Muscle of leg (tissue), 11 donors: ENCODE measurements around the gene FAM50B. TPM values are rescaled to one million over a fixed set of nuclear protein-coding genes. Genes with fewer than 3 reads are reported as not detected.

Experiments used
- DNase-seq: peaks from one replicate; pipeline ENCODE4 v3.0.0; 2013
- H3K27ac ChIP-seq: one replicate; pipeline ENCODE4 v1.5.1; 2013; ENCODE audit warnings: mild to moderate bottlenecking, low read length, control low read depth
- H3K27me3 ChIP-seq: one replicate; pipeline ENCODE4 v1.6.1; 2013; ENCODE audit warnings: low read length; ENCODE audit not compliant: control insufficient read depth, insufficient read depth
- H3K36me3 ChIP-seq: one replicate; pipeline ENCODE4 v1.6.1; 2013; ENCODE audit warnings: low read length; ENCODE audit not compliant: control insufficient read depth, insufficient read depth
- H3K4me1 ChIP-seq: one replicate; pipeline ENCODE4 v1.6.1; 2013; ENCODE audit warnings: low read length; ENCODE audit not compliant: control insufficient read depth, insufficient read depth
- H3K4me3 ChIP-seq: one replicate; pipeline ENCODE4 v1.5.1; 2013; ENCODE audit warnings: low read length, control low read depth
- H3K9me3 ChIP-seq: replicated peaks from 2 replicates; pipeline ENCODE4 v1.6.1; 2013; ENCODE audit warnings: low read depth, low read length; ENCODE audit not compliant: control insufficient read depth
- WGBS: methylation state at CpG from one replicate; pipeline ENCODE4 v1.1.5; 2013; ENCODE audit warnings: missing lambda C conversion rate; ENCODE audit not compliant: insufficient coverage; 5-methylcytosine and 5-hydroxymethylcytosine counted together
- polyA plus RNA-seq, 8 donors: library from polyadenylated mRNA; unstranded; fragments of 120-200 nt; gene quantifications; one replicate each; pipeline versions ENCODE4 v1.2.1 to v1.2.3, GENCODE V29; 2013; ENCODE audit warnings: inconsistent platforms in 1 of 8, low replicate concordance in 1 of 8; ENCODE audit not compliant: insufficient read length in 8 of 8, insufficient read depth in 1 of 8
- total RNA-seq: library from RNA; stranded (reverse); fragments of 120-200 nt; gene quantifications from one replicate; pipeline ENCODE4 v1.2.4, GENCODE V29; 2013

The FAM50B gene
- total and polyA plus RNA-seq, 9 donors: 5.6 to 8.9 (median 7.4) TPM

DNA sequence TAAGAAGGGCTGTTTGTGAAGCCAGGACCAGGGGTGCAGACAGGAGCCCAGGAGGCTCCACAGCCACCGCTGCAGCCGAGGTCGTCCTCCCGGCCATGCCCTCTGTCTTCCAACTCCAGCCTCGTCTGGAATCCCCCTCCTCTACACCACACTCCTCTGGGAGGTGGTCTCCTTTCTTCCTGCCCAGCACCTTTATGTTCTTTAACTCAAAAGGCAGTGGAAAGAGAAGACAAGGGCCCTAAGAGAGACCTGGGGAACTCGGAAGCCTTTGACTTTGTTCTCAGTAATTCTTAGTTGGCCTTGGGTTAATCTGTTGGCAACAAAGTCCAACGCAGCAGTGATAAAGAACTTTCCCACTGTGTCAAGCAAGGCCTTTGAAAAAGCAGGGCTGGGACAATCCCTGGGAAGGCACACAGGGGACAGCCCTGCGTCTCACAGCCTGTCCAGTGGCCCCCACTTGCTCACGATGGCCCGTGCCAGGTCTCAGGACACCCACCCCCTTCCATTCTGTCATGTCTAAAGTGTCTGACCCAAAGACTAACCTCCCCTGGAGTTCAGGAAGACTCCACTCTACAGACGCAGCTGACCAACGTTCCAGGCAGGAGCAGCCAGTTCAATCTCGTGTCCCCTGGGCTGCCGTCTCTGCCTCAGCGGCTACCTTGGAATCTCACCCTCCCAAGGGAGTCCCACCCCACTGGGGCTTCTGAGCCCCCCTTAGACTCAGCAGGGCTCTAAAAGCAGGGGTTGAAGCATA, 42.8 kb upstream of the FAM50B start:
- no peaks in the 10 kb centered on the region for H3K36me3 ChIP-seq
- peak overlapping the region; percentile 3 for H3K27ac ChIP-seq
- no peak overlapping the region for H3K4me3 ChIP-seq
- H3K9me3 ChIP-seq: no peaks in the 10 kb centered on the region
- H3K4me1 ChIP-seq: peaks cover 50% of the 10 kb centered on the region
- H3K27me3 ChIP-seq: no peaks in the 10 kb centered on the region
- no peak for DNase-seq
- WGBS: 66% methylated on average over 7 of the region's 15 CpGs

DNA sequence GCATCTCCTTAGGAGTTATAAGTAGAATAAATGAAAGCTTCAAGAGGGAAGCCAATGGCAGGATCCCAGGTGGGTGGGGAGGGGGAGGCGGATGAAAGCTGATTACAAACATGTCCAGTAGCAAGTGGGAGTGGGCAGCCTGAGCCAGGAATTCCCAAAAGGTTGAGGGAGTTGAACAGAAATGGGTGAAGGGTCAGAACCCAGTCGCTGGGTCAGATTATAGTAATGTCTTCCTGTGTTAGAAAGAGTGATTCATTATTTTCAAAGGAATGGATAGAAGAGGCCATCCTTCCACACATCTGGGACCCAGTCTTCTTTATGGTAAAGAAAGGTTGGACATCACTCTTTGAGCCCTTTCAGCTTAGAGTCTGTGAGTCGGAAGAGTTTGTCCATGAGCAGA, 41.0 kb upstream of the FAM50B start:
- Histone ChIP-seq H3K27ac (peak overlapping the region; percentile 62), H3K4me1 (peaks cover 61% of the 10 kb centered on the region)
- 65% methylated on average over 2 of the region's 3 CpGs for WGBS

DNA sequence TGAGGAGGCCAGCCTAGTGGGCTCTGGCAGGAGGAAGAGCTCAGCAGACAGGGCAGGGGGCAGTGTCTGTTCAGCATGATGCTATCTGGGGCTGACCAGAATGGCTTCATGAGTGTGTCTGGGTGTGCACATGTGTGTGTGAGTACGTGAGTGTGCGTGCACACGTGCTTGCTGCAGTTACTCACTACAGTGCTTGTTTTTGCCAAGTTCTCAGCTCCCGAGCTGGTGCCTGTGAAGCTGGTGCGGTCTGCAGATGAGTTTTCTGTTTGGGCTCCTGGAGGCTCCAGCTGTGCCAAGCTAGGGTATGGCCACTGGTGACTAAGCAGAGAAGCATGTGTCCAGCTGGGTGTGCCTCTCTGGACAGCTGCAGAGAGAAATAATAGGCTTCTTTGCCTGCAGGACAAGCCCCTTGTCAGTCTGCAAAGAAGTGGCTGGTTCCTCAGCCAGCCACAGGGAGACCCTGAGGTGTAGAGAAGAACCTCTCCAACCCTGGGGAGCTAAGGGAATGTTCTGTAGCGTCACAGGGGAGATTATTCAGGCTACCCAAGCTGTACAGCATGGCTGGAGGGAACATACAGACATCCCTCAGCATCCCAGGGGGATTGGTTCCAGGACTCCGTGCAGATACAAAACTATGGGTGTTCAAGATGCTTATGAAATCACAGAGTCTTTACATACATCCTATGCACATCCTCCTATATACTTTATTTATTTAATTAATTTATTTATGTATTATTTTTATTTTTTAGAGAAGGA, 40.2 kb upstream of the FAM50B start:
- WGBS: 64% methylated on average over 3 of the region's 7 CpGs
- Histone ChIP-seq H3K4me3 (no peak overlapping the region), H3K27ac (peak overlapping the region; percentile 62), H3K9me3 (no peaks in the 10 kb centered on the region), H3K4me1 (peaks cover 58% of the 10 kb centered on the region), H3K36me3 (no peaks in the 10 kb centered on the region), H3K27me3 (no peaks in the 10 kb centered on the region)
- peak; percentile 88 for DNase-seq

More for the DNA sequence above, 41.0 kb upstream of the FAM50B start:
- Histone ChIP-seq H3K9me3 (no peaks in the 10 kb centered on the region), H3K36me3 (no peaks in the 10 kb centered on the region), H3K27me3 (no peaks in the 10 kb centered on the region), H3K4me3 (no peak overlapping the region)
- no peak for DNase-seq

- DNase-seq: no peak
- WGBS: no CpG with 5 or more reads among the region's 1 CpG
- H3K4me1 ChIP-seq: peaks cover 54% of the 10 kb centered on the region
- H3K9me3 ChIP-seq: no peaks in the 10 kb centered on the region
- no peak overlapping the region for H3K27ac ChIP-seq
- H3K27me3 ChIP-seq: no peaks in the 10 kb centered on the region
- H3K36me3 ChIP-seq: no peaks in the 10 kb centered on the region
- no peak overlapping the region for H3K4me3 ChIP-seq
Measured at GRCh38 chr6:3809515-3809891, 39.7 kb upstream of the FAM50B start.

DNA sequence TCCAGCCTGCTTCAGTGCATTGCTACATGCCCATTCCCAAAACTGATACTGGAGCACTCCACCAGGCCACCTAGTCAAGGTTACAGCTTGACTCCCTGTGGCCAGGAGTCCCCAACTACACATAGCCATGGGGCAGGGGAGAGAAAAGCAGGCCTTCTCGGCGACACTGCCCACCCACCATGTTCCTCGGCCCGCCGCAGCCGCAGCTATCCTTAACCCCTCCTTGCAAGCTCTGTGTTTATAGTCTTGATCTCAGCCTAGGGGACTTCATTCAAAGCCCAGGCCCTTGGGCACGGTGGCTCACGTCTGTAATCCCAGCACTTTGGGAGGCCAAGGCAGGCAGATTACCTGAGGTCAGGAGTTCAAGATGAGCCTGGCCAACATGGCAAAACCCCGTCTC, 39.2 kb upstream of the FAM50B start:
- Histone ChIP-seq H3K4me3 (no peak overlapping the region), H3K27me3 (no peaks in the 10 kb centered on the region), H3K4me1 (peaks cover 54% of the 10 kb centered on the region), H3K36me3 (no peaks in the 10 kb centered on the region), H3K9me3 (no peaks in the 10 kb centered on the region), H3K27ac (no peak overlapping the region)
- WGBS: 84% methylated on average over 2 of the region's 9 CpGs
- no peak for DNase-seq

DNA sequence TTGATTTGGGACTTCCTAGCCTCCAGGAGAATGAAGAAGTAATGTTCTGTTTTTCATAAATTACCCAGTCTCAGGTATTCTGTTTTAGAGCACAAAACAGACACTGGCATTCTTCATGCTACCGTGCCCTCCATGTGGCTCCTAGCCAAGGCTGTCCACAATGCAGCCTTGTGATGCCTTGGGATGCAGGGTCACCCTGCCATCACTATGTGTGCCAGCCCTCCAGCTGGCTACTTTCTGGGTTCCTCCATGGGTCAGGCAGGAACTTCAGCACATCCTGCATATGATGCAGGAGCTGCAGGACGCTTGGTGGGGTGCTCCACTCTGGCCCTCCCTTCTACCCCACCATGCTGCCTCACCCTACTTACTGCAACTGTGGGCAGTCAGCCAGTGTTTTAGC, 38.0 kb upstream of the FAM50B start:
- H3K36me3 ChIP-seq: no peaks in the 10 kb centered on the region

GRCh38 chr6:3812596-3812995, 36.6 kb upstream of the FAM50B start:
- H3K36me3 ChIP-seq: no peaks in the 10 kb centered on the region
- H3K9me3 ChIP-seq: no peaks in the 10 kb centered on the region
- H3K4me3 ChIP-seq: no peak overlapping the region
- peak overlapping the region; percentile 73 for H3K27ac ChIP-seq
- no CpG with 5 or more reads among the region's 3 CpGs for WGBS
- H3K27me3 ChIP-seq: no peaks in the 10 kb centered on the region
- peak; percentile 36 for DNase-seq
- peaks cover 46% of the 10 kb centered on the region for H3K4me1 ChIP-seq

More for the DNA sequence above, 38.0 kb upstream of the FAM50B start:
- Histone ChIP-seq H3K9me3 (no peaks in the 10 kb centered on the region), H3K27me3 (no peaks in the 10 kb centered on the region), H3K4me3 (no peak overlapping the region), H3K27ac (no peak overlapping the region), H3K4me1 (peaks cover 52% of the 10 kb centered on the region)
- 83% methylated on average over 2 of the region's 2 CpGs for WGBS
- no peak for DNase-seq

DNA sequence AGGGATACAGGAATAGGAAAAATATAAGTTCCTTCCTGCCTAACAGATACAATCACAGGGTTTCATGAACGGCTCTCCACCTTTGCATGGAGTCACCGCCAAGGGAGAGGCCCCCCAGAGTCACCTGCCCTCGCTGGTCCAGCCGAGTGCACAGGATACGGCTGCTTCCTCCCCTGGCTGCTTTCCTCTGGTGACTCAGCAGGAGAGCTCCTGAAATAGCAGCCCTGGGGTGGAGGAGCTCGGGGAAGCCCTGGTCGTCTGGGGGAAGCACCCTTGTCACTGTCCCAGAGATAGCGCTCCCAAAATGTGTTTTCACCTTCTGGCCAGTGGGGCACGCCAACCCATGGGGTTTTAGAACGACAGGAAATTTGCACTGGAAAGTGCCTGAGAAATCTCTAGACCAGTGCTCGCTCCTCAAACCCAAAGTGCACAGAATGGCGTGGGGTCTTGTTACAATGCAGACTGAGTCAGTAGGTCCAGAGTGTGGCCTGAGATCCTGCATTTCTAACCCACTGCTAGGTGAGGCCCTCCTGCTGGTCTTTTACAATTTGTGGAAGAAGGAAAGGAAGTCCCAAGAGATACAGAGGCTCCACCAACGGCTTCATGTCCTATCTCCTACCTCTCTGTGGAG, 35.9 kb upstream of the FAM50B start:
- Histone ChIP-seq H3K4me3 (no peak overlapping the region), H3K4me1 (peaks cover 42% of the 10 kb centered on the region), H3K27ac (peak overlapping the region; percentile 73), H3K36me3 (no peaks in the 10 kb centered on the region), H3K9me3 (no peaks in the 10 kb centered on the region), H3K27me3 (no peaks in the 10 kb centered on the region)
- peak; percentile 66 for DNase-seq
- 46% methylated on average over 9 of the region's 13 CpGs for WGBS

DNA sequence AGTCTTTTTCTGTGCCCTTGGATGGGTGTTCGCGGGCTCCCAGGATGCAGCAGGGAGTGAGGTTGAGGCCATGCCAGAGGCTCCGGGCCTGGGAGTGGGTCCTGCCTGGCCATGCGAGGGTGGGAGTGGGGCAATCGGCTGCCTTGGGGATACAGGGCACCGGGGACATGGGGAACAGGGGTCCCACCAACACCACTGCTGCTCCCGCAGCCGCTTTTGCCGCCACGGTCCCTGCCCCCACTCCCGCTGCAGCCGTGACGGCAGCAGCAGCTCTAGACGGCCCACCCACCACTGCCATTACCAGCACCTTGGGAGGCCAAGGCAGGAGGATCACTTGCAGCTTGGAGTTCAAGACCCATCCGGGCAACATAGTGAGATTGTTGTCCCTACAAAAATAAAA, 35.3 kb upstream of the FAM50B start:
- whole genome bisulfite sequencing: 95% methylated on average over 11 of the region's 15 CpGs
- H3K27me3 ChIP-seq: no peaks in the 10 kb centered on the region
- peaks cover 35% of the 10 kb centered on the region for H3K4me1 ChIP-seq
- DNase-seq: no peak
- H3K4me3 ChIP-seq: no peak overlapping the region
- H3K9me3 ChIP-seq: no peaks in the 10 kb centered on the region
- H3K27ac ChIP-seq: no peak overlapping the region
- no peaks in the 10 kb centered on the region for H3K36me3 ChIP-seq

- no peak for DNase-seq
- 89% methylated on average over 2 of the region's 2 CpGs for WGBS
- no peaks in the 10 kb centered on the region for H3K9me3 ChIP-seq
- peaks cover 32% of the 10 kb centered on the region for H3K4me1 ChIP-seq
- H3K36me3 ChIP-seq: no peaks in the 10 kb centered on the region
- H3K4me3 ChIP-seq: no peak overlapping the region
- no peak overlapping the region for H3K27ac ChIP-seq
- no peaks in the 10 kb centered on the region for H3K27me3 ChIP-seq
Measured at GRCh38 chr6:3814539-3814938, 34.6 kb upstream of the FAM50B start.
